HG03469 (cell line): ENCODE measurements around the gene ANTXRL.
"Not testable (repeated sequence)": the region's sequence is repeated elsewhere in the genome, so short reads cannot be mapped to it uniquely, and the experiment has no call there.

Experiments used
- ATAC-seq: cut with Tn5 transposase; IDR thresholded peaks from one replicate; pipeline ENCODE4 v1.9.1; 2021; ENCODE audit warnings: mild to moderate bottlenecking, moderate library complexity, moderate number of reproducible peaks; ENCODE audit not compliant: unreplicated experiment

Gene ANTXRL

DNA sequence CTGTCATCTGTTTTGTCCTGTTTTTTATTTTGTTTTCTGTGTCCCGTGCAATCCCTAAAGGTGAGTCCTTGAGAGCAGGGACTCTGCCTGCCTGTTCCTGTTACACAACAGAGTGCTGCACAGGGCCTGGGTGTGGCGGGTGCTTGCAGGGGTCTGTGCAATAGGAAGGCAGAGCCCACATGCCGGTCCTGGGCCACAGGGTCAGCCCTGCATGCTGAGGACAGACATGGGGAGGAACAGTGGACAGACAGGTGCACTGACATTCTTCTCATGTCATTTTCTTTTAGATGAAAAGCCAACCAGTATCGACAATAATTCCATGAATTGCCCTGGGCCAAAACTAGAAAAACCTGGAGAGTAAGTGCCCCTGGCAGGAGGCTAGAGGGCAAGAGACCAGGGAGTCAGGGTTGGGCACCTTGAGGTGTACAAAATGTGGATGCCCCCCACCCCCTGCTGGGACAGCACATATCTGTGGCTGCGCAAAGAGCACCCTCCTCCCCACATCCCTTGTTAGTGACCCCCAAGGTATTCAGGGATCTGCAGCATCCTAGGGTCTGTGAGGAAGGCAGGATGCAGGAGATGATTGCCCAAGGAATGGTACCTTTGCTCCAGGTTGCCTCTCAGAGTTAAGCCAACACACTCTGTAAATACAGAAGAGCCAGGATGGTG, 19.9 kb downstream of the ANTXRL start:
- no peak for ATAC-seq

- ATAC-seq: no peak
Measured at GRCh38 chr10:46307281-46308112, 20.7 kb downstream of the ANTXRL start.

- ATAC-seq: no peak
Measured at GRCh38 chr10:46308113-46308415, 21.3 kb downstream of the ANTXRL start.

- no peak for ATAC-seq
Measured at GRCh38 chr10:46308666-46309450, 22.1 kb downstream of the ANTXRL start.

DNA sequence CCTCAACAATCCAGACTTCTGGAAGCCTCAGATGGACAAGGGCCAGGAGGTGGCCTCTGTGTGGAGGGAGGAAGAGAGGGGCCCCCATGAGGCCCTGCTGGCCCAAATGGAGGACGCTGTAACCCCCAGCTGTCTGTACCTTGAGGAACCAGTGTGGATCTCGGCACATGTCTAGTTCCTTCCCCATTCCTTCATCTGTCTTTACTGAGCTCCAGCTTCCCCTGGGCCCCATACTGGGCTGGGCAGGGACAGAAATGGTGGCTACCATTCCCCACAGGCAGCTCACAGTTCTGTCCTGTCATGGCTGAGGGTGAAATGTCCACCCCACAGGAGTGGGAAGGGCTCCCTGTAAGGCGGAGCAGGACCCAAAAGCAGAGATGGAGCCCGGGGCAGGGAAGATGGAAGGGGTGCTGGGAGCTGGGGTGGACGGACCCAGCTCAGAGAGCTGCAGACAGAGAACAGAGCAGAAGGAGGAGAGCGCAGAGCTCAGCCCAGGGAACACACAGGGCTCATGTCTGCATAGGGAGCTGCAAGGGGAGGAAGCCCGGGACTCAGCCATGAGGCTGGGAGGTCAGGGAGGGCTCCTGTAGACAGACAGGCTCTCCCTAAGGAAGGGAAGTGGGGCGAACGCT, 22.8 kb downstream of the ANTXRL start:
- no peak for ATAC-seq

- ATAC-seq: no peak
Measured at GRCh38 chr10:46310143-46310514, 23.3 kb downstream of the ANTXRL start.

DNA sequence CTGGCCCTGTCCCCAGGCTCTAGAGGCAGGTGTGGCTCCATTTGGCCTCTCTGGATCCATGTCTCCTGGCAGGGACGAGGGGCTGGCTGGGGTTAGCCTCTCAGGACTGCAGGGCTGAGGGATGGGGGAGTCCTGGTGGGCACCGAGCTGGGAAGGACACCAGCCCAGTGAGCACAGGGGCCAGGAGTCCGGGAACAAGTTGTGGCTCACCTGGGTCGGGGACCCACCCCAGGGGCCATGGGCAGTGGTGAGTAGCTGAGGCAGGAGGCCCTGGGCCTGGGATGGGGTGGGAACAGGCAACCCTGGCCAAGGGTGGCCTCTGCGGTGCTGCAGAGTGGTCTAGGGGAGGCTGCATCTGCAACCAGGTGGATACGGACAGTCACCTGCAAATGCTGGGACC, 24.1 kb downstream of the ANTXRL start:
- no peak for ATAC-seq

DNA sequence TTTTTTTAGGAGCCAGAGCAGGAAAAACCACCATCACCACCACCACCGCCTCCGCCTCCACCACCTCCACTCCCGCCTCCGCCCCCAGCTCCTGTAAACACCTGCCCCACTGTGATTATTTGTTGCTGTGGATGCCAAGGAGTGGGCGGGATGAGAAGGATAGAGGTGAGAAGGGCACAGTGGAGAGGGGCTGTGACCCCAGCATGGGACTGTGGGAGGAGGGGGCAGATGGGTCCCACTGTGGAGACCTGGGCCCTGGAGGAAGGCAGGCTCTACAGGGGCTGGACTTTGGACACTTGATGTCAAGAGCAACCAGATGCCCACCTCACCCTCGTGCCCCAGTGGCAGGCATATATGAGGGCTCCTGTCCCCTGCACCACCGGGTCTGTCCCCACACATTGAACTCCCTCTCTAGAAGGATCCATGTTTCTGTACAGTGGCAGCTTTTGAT, 24.7 kb downstream of the ANTXRL start:
- no peak for ATAC-seq

GRCh38 chr10:46311961-46312431, 25.2 kb downstream of the ANTXRL start:
- not testable (repeated sequence) for ATAC-seq

- no peak for ATAC-seq
Measured at GRCh38 chr10:46312953-46313352, 26.2 kb downstream of the ANTXRL start.

- ATAC-seq: no peak
Measured at GRCh38 chr10:46314071-46314470, 27.3 kb downstream of the ANTXRL start.

- ATAC-seq: not testable (repeated sequence)
Measured at GRCh38 chr10:46315071-46315860, 28.5 kb downstream of the ANTXRL start.

DNA sequence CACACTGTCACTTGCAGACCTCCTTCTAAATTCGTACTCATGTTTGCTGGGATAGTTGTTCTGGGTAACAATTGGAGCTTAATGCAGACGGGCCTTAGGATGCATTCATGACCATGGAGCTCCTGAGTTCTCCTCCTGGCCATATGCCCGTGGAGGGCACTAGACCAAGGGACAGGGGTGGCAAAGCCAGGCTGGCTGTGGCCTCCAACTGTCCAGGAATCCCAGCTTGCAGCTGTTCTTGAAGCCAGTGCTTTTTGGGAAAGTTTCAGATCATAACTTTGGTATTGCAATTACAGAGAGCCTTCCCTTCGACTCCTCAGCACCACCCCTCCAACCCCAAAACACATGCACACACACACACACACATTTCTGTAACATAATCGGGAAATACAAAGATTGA, 30.6 kb downstream of the ANTXRL start:
- ATAC-seq: no peak

- ATAC-seq: no peak
Measured at GRCh38 chr10:46317889-46318288, 31.1 kb downstream of the ANTXRL start.

GRCh38 chr10:46318799-46319198, 32.0 kb downstream of the ANTXRL start:
- ATAC-seq: no peak

DNA sequence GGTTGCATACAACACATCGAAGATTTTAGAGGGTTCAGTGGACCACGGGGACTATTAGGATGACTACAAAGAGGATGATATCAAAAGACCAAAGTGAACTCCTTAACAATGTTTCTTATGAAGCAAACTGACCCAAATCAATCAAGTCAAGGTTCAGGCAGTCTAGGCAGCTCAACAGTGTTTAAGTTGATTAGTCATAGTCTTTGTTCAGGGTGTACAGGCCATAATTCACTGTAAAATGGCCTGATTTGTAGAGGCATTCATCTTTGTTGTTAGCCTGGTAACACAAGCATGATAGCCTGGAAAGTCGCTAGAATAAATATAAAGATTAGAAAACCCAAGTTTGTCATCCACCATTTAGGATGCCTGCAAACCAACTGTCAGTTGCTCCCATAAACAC, 32.6 kb downstream of the ANTXRL start:
- no peak for ATAC-seq

DNA sequence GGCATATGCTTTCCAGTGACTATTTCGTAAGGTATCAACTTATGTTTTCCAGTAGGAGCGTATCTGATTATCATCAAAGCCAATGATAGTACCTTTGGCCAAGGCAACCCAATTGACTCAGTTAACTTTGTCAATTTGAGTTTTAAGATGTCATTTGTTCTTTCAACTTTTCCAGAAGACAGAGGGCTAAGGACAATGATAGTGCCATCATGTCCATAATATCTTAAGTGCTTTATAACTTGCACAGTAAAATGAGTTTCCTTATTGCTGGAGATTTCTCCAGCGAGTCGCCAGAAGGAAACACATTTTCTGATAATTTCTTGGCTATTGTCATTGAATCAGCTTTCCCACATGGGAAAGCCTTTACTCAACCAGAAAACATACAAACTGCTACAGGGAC, 35.0 kb downstream of the ANTXRL start:
- ATAC-seq: no peak

GRCh38 chr10:46323176-46323575, 36.4 kb downstream of the ANTXRL start:
- no peak for ATAC-seq

DNA sequence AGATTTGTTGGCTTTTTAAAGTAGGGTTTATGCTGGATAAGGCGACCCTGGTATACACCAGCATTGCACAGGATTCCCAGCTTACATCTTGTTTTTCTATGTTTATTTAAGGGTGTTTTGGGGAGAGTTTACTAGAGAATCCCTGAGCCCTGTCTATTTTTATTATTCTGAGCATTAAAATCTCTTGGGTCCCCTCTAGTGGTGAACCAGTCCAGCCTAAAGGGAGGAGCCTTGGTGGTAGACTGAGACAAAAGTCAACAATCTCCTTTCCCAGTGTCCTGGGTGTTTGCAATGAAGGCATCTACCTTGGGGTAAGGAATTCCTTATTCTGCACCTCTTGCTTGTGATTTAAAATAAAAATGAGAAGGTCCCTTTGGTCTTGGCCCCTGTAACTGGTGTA, 38.2 kb downstream of the ANTXRL start:
- no peak for ATAC-seq

DNA sequence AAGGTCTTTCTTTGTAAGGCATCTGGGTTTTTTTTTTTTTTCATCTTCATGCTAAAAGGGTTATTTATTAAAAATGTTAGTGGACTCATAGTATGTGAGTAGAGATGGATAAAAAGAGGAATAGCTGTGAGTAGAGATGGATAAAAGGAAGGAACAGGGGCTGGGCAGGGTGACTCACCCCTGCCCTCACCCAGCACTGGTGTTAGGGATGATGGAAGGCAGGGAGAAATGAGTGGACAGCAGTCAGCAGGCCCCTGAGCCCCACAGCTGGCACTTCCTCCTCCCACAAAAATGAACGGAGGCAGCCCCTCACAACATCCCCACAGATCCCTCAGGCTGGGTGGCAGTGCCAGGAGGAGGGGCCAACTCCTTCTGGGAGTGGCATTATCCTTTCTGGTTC, 39.3 kb downstream of the ANTXRL start:
- no peak for ATAC-seq
